ENCODE data around the gene RASGRF1. TPM values are rescaled to one million over a fixed set of nuclear protein-coding genes. Genes with fewer than 3 reads are reported as not detected.

The RASGRF1 gene
- polyA plus RNA-seq, 1 donor from 2014 or later, result 11.0 TPM

DNA sequence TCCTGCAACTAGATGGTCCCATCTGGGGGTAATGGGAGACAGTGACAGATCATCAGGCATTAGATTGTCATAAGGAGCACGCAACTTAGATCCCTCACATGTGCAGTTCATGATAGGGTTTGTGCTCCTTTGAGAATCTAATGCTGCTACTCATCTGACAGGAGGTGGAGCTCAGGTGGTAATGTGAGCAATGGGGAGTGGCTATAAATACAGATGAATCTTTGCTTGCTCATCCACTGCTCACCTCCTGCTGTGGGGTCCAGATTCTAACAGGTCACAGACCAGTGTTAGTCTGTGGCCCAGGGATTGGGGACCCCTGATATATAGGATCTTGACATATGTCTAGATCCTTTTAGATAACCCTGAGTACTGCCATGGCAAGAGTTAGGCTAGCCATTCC is 52.7 kb downstream of the RASGRF1 start:
- Histone ChIP-seq H3K9me3 (ENCODE audit: low read length) (peaks cover 9% of the 10 kb centered on the region), H3K79me2 (replicated peaks; ENCODE audit: insufficient read depth, low read length) (no peaks in the 10 kb centered on the region), H4K20me1 (ENCODE audit: insufficient read depth) (no peaks in the 10 kb centered on the region), H3K9ac (ENCODE audit: low read length) (no peak overlapping the region), H3F3A (ENCODE audit: insufficient read depth, low read length, poor library complexity, severe bottlenecking) (no peaks in the 10 kb centered on the region), H3K27me3 (ENCODE audit: insufficient read depth, low read depth, low read length) (no peaks in the 10 kb centered on the region), H3K4me2 (ENCODE audit: low read length) (no peak overlapping the region), H3K4me3 (ENCODE audit: low read length) (no peak overlapping the region), H3K36me3 (ENCODE audit: insufficient read depth, low read length) (peaks cover 2% of the 10 kb centered on the region), H3K27ac (ENCODE audit: low read length) (no peak overlapping the region), H2AFZ (ENCODE audit: low read depth, low read length) (no peak overlapping the region), H3K9me2 (ENCODE audit: insufficient read depth, low read length) (no peaks in the 10 kb centered on the region)
- TF ChIP-seq RAD21 (conservative IDR thresholded peaks at IDR 0.05), result no peak
- TF ChIP-seq POLR2AphosphoS5 (IDR thresholded peaks at IDR 0.05), result no peak
- TF ChIP-seq MXI1 (conservative IDR thresholded peaks at IDR 0.05; ENCODE audit: poor library complexity, severe bottlenecking), result no peak
- TF ChIP-seq, protein P1, sequence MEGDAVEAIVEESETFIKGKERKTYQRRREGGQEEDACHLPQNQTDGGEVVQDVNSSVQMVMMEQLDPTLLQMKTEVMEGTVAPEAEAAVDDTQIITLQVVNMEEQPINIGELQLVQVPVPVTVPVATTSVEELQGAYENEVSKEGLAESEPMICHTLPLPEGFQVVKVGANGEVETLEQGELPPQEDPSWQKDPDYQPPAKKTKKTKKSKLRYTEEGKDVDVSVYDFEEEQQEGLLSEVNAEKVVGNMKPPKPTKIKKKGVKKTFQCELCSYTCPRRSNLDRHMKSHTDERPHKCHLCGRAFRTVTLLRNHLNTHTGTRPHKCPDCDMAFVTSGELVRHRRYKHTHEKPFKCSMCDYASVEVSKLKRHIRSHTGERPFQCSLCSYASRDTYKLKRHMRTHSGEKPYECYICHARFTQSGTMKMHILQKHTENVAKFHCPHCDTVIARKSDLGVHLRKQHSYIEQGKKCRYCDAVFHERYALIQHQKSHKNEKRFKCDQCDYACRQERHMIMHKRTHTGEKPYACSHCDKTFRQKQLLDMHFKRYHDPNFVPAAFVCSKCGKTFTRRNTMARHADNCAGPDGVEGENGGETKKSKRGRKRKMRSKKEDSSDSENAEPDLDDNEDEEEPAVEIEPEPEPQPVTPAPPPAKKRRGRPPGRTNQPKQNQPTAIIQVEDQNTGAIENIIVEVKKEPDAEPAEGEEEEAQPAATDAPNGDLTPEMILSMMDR (IDR thresholded peaks at IDR 0.05; ENCODE audit: poor library complexity, severe bottlenecking), result no peak
- no peak for TF ChIP-seq EP300 (conservative IDR thresholded peaks at IDR 0.05; ENCODE audit: poor library complexity, severe bottlenecking)
- TF ChIP-seq SMC3 (conservative IDR thresholded peaks at IDR 0.05; ENCODE audit: poor library complexity), result no peak
- TF ChIP-seq, protein P2, sequence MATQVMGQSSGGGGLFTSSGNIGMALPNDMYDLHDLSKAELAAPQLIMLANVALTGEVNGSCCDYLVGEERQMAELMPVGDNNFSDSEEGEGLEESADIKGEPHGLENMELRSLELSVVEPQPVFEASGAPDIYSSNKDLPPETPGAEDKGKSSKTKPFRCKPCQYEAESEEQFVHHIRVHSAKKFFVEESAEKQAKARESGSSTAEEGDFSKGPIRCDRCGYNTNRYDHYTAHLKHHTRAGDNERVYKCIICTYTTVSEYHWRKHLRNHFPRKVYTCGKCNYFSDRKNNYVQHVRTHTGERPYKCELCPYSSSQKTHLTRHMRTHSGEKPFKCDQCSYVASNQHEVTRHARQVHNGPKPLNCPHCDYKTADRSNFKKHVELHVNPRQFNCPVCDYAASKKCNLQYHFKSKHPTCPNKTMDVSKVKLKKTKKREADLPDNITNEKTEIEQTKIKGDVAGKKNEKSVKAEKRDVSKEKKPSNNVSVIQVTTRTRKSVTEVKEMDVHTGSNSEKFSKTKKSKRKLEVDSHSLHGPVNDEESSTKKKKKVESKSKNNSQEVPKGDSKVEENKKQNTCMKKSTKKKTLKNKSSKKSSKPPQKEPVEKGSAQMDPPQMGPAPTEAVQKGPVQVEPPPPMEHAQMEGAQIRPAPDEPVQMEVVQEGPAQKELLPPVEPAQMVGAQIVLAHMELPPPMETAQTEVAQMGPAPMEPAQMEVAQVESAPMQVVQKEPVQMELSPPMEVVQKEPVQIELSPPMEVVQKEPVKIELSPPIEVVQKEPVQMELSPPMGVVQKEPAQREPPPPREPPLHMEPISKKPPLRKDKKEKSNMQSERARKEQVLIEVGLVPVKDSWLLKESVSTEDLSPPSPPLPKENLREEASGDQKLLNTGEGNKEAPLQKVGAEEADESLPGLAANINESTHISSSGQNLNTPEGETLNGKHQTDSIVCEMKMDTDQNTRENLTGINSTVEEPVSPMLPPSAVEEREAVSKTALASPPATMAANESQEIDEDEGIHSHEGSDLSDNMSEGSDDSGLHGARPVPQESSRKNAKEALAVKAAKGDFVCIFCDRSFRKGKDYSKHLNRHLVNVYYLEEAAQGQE (IDR thresholded peaks at IDR 0.05; ENCODE audit: borderline replicate concordance), result no peak
- no peak for TF ChIP-seq TAF1 (IDR thresholded peaks at IDR 0.05; ENCODE audit: low read depth)
- no peak for TF ChIP-seq EZH2 (IDR thresholded peaks at IDR 0.05; ENCODE audit: borderline replicate concordance, insufficient read depth, low read length, poor library complexity, severe bottlenecking)

DNA sequence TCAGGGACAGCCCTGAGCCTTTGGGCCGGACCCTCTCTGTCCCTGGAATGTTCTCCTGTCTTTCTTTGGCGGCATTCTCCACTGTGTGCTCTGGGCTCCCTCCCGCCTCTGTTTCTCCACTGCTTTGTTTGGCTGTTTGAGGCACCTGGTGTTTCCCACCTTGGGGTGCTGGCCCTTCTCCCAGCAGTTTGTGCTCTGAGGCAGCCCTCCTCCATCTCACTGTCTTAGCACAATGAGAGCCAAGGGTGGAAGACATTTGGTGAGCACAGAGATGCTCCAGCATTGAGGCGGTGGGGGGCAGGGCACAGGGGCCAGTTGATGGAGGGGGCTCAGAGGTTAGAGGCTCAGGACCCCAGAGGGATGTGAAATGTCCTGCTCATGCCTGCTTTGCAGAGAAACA is 54.3 kb downstream of the RASGRF1 start:
- Histone ChIP-seq H3K79me2 (replicated peaks; ENCODE audit: insufficient read depth, low read length) (no peaks in the 10 kb centered on the region), H3K9me3 (ENCODE audit: low read length) (peaks cover 2% of the 10 kb centered on the region), H3K4me2 (ENCODE audit: low read length) (no peak overlapping the region), H3K9me2 (ENCODE audit: insufficient read depth, low read length) (no peaks in the 10 kb centered on the region), H4K20me1 (ENCODE audit: insufficient read depth) (no peaks in the 10 kb centered on the region), H2AFZ (ENCODE audit: low read depth, low read length) (no peak overlapping the region), H3K27me3 (ENCODE audit: insufficient read depth, low read depth, low read length) (no peaks in the 10 kb centered on the region), H3F3A (ENCODE audit: insufficient read depth, low read length, poor library complexity, severe bottlenecking) (no peaks in the 10 kb centered on the region), H3K9ac (ENCODE audit: low read length) (no peak overlapping the region), H3K4me3 (ENCODE audit: low read length) (no peak overlapping the region), H3K27ac (ENCODE audit: low read length) (no peak overlapping the region), H3K36me3 (ENCODE audit: insufficient read depth, low read length) (no peaks in the 10 kb centered on the region)
- TF ChIP-seq, protein P1 (IDR thresholded peaks at IDR 0.05; ENCODE audit: poor library complexity, severe bottlenecking), result no peak
- TF ChIP-seq EP300 (conservative IDR thresholded peaks at IDR 0.05; ENCODE audit: poor library complexity, severe bottlenecking) (no peak), MXI1 (conservative IDR thresholded peaks at IDR 0.05; ENCODE audit: poor library complexity, severe bottlenecking) (no peak), SMC3 (conservative IDR thresholded peaks at IDR 0.05; ENCODE audit: poor library complexity) (no peak), RAD21 (conservative IDR thresholded peaks at IDR 0.05) (no peak), POLR2AphosphoS5 (IDR thresholded peaks at IDR 0.05) (no peak), TAF1 (IDR thresholded peaks at IDR 0.05; ENCODE audit: low read depth) (no peak)
- TF ChIP-seq, protein P2 (IDR thresholded peaks at IDR 0.05; ENCODE audit: borderline replicate concordance), result no peak

Measured in neural cell (in vitro differentiated cells).